Activated T-cell treated with anti-CD3 and anti-CD28 coated beads for 4 hours (primary cell): ENCODE results near the gene BLCAP.
"Not testable (repeated sequence)": the region's sequence is repeated elsewhere in the genome, so short reads cannot be mapped to it uniquely, and the experiment has no call there.

Experiments
- DNase-seq: peaks from one replicate; pipeline ENCODE4 v3.0.0-alpha.2; 2020

Gene BLCAP

GRCh38 chr20:37556538-37556937 is 28.9 kb upstream of the BLCAP start:
- no peak for DNase-seq

GRCh38 chr20:37554721-37555298 is 27.1 kb upstream of the BLCAP start:
- not testable (repeated sequence) for DNase-seq

GRCh38 chr20:37552415-37552814 is 24.7 kb upstream of the BLCAP start:
- no peak for DNase-seq

- not testable (repeated sequence) for DNase-seq
These were observed 24.0 kb upstream of the BLCAP start for GRCh38 chr20:37551660-37552059.

- not testable (repeated sequence) for DNase-seq
These were observed 22.6 kb upstream of the BLCAP start for GRCh38 chr20:37550101-37550920.

GRCh38 chr20:37547912-37548311 is 20.2 kb upstream of the BLCAP start:
- no peak for DNase-seq

GRCh38 chr20:37545516-37545915 is 17.8 kb upstream of the BLCAP start:
- no peak for DNase-seq

- no peak for DNase-seq
These were observed 16.7 kb upstream of the BLCAP start for GRCh38 chr20:37544386-37544785.

GRCh38 chr20:37543828-37544227 is 16.2 kb upstream of the BLCAP start:
- DNase-seq, result no peak

- DNase-seq, result no peak
These were observed 14.6 kb upstream of the BLCAP start for GRCh38 chr20:37542281-37542680.

GRCh38 chr20:37541326-37541725 is 13.7 kb upstream of the BLCAP start:
- no peak for DNase-seq

- DNase-seq, result not testable (repeated sequence)
These were observed 13.2 kb upstream of the BLCAP start for GRCh38 chr20:37540838-37541237.

GRCh38 chr20:37540001-37540400 is 12.3 kb upstream of the BLCAP start:
- DNase-seq, result no peak

- no peak for DNase-seq
These were observed 11.7 kb upstream of the BLCAP start for GRCh38 chr20:37539424-37539823.

GRCh38 chr20:37538003-37538402 is 10.3 kb upstream of the BLCAP start:
- DNase-seq, result no peak

- DNase-seq, result no peak
These were observed 9.8 kb upstream of the BLCAP start for GRCh38 chr20:37537505-37537904.

GRCh38 chr20:37535443-37536132 is 7.9 kb upstream of the BLCAP start:
- DNase-seq, result no peak

- peak; percentile 53 for DNase-seq
These were observed 6.9 kb upstream of the BLCAP start for GRCh38 chr20:37534401-37535157.

GRCh38 chr20:37533154-37533715 is 5.6 kb upstream of the BLCAP start:
- DNase-seq, result no peak

- no peak for DNase-seq
These were observed 4.2 kb upstream of the BLCAP start for GRCh38 chr20:37531856-37532255.

- no peak for DNase-seq
These were observed 3.0 kb upstream of the BLCAP start for GRCh38 chr20:37530696-37531095.

GRCh38 chr20:37529968-37530600 is 2.4 kb upstream of the BLCAP start:
- DNase-seq, result no peak
